Type B pancreatic cell (in vitro differentiated cells): ENCODE measurements around the gene GPRIN2. TPM values are rescaled to one million over a fixed set of nuclear protein-coding genes. Genes with fewer than 3 reads are reported as not detected.
"Not testable (repeated sequence)": the region's sequence is repeated elsewhere in the genome, so short reads cannot be mapped to it uniquely, and the experiment has no call there.

Source experiments
- DNase-seq: peaks from one replicate; pipeline ENCODE4 v3.0.0; 2021; ENCODE audit warnings: mixed read lengths; ENCODE audit not compliant: unreplicated experiment; ENCODE audit errors: extremely low spot score
- H3K27ac Mint-ChIP-seq: 2 replicates; pipeline ENCODE4 v1.8.0; 2021; ENCODE audit warnings: mild to moderate bottlenecking, mixed read lengths
- H3K27me3 Mint-ChIP-seq: 2 replicates; pipeline ENCODE4 v1.8.0; 2021; ENCODE audit warnings: mixed read lengths
- H3K36me3 Mint-ChIP-seq: 2 replicates; pipeline ENCODE4 v1.8.0; 2021; ENCODE audit warnings: mixed read lengths
- H3K4me1 Mint-ChIP-seq: one replicate; pipeline ENCODE4 v1.8.0; 2021; ENCODE audit warnings: mixed read lengths; ENCODE audit not compliant: unreplicated experiment
- H3K4me3 Mint-ChIP-seq: 2 replicates; pipeline ENCODE4 v1.8.0; 2021; ENCODE audit warnings: mild to moderate bottlenecking, mixed read lengths
- H3K9me3 Mint-ChIP-seq: 2 replicates; pipeline ENCODE4 v1.8.0; 2021; ENCODE audit warnings: mixed read lengths
- total RNA-seq: library from RNA; stranded (reverse); gene quantifications from 2 replicates; pipeline ENCODE4 v1.2.1, GENCODE V29; 2021; ENCODE audit warnings: low replicate concordance
- TF ChIP-seq, protein P1 (sequence below): fragments of 200-600 bp; sonication (generic); conservative IDR thresholded peaks from 2 replicates; pipeline ENCODE4 v1.5.0; 2021; ENCODE audit warnings: antibody characterized with exemption, mild to moderate bottlenecking

The GPRIN2 gene
- total RNA-seq, 1 donor from 2014 or later: 7.0 TPM

DNA sequence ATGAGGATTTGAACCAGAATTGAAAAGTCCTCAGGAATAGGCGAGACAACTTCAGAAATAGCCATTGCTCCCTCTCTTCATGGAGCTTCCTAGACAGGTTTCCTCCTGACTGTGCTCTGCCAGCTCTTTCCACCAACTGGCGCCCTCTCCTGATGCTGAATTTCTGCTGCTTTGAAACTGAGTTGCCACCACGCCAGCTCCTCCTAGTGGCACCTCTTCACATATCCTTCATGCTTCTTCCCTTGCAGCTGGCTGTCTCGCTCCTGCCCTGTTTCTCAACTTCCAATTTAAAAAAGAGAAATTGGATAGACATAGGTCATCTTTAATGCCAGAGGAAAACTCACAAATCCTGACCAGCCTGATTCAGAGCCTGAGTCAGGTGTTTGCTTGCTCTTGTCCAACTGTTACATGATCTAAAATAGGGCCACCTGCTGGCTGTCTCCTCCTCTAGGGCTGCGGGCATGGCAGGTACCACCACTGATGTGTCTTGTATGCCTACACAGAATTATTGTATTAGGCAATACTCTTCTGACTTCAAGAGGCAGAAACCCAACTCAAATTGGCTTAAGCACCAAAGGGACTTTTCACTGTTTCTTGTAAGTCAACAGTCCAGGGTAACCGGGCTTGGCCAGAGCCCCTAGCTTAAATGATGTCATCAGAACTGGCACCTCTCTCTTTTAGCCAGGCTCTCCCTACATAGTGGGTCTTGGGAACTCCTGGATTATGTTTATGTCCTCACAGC, 9.3 kb upstream of the GPRIN2 start:
- TF ChIP-seq, protein P1, sequence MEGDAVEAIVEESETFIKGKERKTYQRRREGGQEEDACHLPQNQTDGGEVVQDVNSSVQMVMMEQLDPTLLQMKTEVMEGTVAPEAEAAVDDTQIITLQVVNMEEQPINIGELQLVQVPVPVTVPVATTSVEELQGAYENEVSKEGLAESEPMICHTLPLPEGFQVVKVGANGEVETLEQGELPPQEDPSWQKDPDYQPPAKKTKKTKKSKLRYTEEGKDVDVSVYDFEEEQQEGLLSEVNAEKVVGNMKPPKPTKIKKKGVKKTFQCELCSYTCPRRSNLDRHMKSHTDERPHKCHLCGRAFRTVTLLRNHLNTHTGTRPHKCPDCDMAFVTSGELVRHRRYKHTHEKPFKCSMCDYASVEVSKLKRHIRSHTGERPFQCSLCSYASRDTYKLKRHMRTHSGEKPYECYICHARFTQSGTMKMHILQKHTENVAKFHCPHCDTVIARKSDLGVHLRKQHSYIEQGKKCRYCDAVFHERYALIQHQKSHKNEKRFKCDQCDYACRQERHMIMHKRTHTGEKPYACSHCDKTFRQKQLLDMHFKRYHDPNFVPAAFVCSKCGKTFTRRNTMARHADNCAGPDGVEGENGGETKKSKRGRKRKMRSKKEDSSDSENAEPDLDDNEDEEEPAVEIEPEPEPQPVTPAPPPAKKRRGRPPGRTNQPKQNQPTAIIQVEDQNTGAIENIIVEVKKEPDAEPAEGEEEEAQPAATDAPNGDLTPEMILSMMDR: peak; percentile 75
- not testable (repeated sequence) for H3K27me3 Mint-ChIP-seq, H3K4me3 Mint-ChIP-seq, H3K36me3 Mint-ChIP-seq, H3K9me3 Mint-ChIP-seq, H3K4me1 Mint-ChIP-seq
- peak; percentile 66 for DNase-seq
- H3K27ac Mint-ChIP-seq: peak overlapping the region; percentile 14

DNA sequence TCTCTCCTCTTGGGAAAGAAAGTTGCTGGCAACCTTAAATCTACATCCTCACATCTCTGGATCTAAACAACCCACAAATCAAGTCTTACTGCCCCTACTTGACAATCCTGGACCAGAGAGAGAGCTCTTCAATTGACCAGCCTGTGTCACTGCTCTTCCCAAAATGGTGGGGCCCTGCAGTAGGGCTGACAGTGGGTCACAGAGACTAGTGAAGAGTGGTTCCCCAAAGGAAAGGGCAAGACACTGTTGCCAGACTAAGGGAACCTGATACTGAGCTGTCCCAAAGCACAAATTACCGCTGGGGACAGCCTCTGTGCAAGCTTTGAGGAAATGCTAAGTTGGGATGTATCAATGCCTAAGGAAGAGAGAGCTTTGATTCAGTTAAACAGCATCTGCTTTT, 4.5 kb upstream of the GPRIN2 start:
- H3K9me3 Mint-ChIP-seq: no peaks in the 10 kb centered on the region
- H3K36me3 Mint-ChIP-seq: no peaks in the 10 kb centered on the region
- H3K27me3 Mint-ChIP-seq: peaks cover 6% of the 10 kb centered on the region
- H3K4me1 Mint-ChIP-seq: no peaks in the 10 kb centered on the region
- DNase-seq: peak; percentile 58
- TF ChIP-seq, protein P1: no peak
- H3K4me3 Mint-ChIP-seq: no peak overlapping the region
- H3K27ac Mint-ChIP-seq: no peak overlapping the region

DNA sequence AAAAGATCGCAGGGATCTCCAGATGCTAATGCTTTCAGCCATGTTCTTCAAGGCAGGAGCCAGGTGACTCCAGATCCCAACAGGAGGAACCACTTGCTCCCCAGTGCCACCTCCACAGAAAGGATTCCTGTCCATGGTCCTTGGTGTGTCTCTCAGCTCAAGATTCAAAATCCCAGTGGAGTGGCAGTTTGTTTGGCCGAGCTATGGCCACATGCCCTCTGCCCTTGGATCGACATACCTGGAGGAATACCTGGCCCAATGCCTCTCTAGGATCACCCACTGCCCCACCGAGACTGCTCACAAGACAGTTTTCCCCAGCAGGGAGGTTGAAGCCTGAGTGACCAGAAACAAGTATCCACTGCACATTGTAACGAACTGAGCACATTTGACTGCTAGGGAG, 3.9 kb upstream of the GPRIN2 start:
- DNase-seq: peak; percentile 67
- no peaks in the 10 kb centered on the region for H3K9me3 Mint-ChIP-seq
- no peak overlapping the region for H3K27ac Mint-ChIP-seq

DNA sequence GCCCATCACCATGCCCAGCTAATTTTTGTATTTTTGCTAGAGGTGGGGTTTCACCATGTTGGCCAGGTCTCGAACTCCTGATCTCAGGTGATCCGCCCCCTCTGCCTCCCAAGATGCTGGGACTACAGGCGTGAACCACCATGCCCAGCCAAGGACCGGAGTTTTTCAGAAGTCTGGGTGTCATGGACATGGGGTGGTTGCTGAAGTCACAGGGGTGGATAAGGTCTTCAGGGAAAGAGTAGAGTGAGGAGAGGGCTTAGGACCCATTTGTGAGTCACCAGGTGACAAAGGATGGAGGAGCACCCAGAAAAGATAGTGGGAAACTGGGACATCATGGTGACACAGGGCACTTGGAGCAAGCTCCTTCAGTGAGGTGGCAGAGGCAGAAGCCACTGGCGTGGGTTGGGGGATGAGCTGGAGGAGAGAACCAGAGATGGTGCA, 2.8 kb upstream of the GPRIN2 start:
- H3K27me3 Mint-ChIP-seq: peaks cover 7% of the 10 kb centered on the region
- H3K9me3 Mint-ChIP-seq: no peaks in the 10 kb centered on the region
- peak; percentile 69 for DNase-seq
- no peaks in the 10 kb centered on the region for H3K4me1 Mint-ChIP-seq
- TF ChIP-seq, protein P1: no peak
- no peaks in the 10 kb centered on the region for H3K36me3 Mint-ChIP-seq
- H3K27ac Mint-ChIP-seq: no peak overlapping the region
- no peak overlapping the region for H3K4me3 Mint-ChIP-seq

More for the DNA sequence above, 3.9 kb upstream of the GPRIN2 start:
- no peaks in the 10 kb centered on the region for H3K36me3 Mint-ChIP-seq
- H3K4me3 Mint-ChIP-seq: no peak overlapping the region
- TF ChIP-seq, protein P1: no peak
- H3K4me1 Mint-ChIP-seq: no peaks in the 10 kb centered on the region
- H3K27me3 Mint-ChIP-seq: peaks cover 7% of the 10 kb centered on the region

DNA sequence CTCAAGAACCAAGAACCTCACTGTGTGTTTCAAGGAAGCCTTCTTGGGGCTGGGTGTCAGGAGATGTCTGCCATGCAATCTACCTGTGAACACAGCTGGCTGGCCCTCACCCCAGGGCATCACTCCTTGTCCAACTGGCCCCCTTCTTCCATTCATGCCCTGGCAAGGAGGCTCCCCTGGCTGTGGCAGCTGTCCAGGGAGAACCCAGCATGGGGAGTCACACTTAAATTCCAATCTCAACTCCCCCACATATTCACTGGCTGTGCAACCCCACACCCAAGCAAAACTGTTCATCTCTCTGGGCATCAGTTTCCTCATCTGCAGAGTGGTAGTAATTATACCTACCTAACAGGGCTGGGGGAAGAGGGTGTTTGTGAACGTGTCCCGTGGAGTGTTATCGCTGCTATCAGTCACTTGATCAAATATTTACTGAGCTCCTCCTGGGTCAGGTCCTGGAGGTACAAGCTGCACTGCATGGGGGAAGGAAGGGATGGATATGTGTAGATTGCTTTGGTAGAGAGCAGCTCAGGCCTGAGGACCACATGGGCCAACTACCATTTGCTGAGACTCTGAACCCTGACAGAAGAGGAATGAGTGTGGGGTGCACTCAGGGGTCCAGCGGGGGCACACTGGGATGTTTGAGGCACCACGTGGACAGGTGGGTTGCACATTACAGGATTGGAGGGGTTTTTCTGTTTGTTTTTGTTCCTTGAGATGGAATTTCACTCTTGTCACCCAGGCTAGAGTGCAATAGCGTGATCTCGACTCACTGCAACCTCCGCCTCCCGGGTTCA, 2.1 kb upstream of the GPRIN2 start:
- H3K4me1 Mint-ChIP-seq: no peaks in the 10 kb centered on the region

More for the DNA sequence above, 2.1 kb upstream of the GPRIN2 start:
- no peaks in the 10 kb centered on the region for H3K36me3 Mint-ChIP-seq
- H3K27ac Mint-ChIP-seq: no peak overlapping the region
- H3K4me3 Mint-ChIP-seq: no peak overlapping the region
- peak; percentile 71 for DNase-seq
- H3K9me3 Mint-ChIP-seq: no peaks in the 10 kb centered on the region
- H3K27me3 Mint-ChIP-seq: peaks cover 7% of the 10 kb centered on the region
- TF ChIP-seq, protein P1: no peak
